NCI-H2081 treated with DMSO at 0.1 percent for 48 hours (cell line): ENCODE data around the gene TRIM38.
"Not testable (repeated sequence)": the region's sequence is repeated elsewhere in the genome, so short reads cannot be mapped to it uniquely, and the experiment has no call there.

ENCODE experiments used
- DNase-seq: peaks from one replicate; lab custom pipeline; 2025; lab: John Stamatoyannopoulos, UW

TRIM38 gene

GRCh38 chr6:25942561-25943147 lies 19.9 kb upstream of the TRIM38 start:
- peak; percentile 9 for DNase-seq

- DNase-seq = no peak
Measured at GRCh38 chr6:25943887-25944286, 18.7 kb upstream of the TRIM38 start.

GRCh38 chr6:25944688-25945574 lies 17.7 kb upstream of the TRIM38 start:
- no peak for DNase-seq

- DNase-seq = not testable (repeated sequence)
Measured at GRCh38 chr6:25945738-25946137, 16.9 kb upstream of the TRIM38 start.

GRCh38 chr6:25946631-25947030 lies 16.0 kb upstream of the TRIM38 start:
- no peak for DNase-seq

GRCh38 chr6:25947492-25947891 lies 15.1 kb upstream of the TRIM38 start:
- DNase-seq = not testable (repeated sequence)

GRCh38 chr6:25949695-25950094 lies 12.9 kb upstream of the TRIM38 start:
- DNase-seq = no peak

- no peak for DNase-seq
Measured at GRCh38 chr6:25950297-25950696, 12.3 kb upstream of the TRIM38 start.

GRCh38 chr6:25951296-25952032 lies 11.1 kb upstream of the TRIM38 start:
- no peak for DNase-seq

GRCh38 chr6:25952535-25952934 lies 10.1 kb upstream of the TRIM38 start:
- no peak for DNase-seq

GRCh38 chr6:25953733-25954132 lies 8.9 kb upstream of the TRIM38 start:
- no peak for DNase-seq

- DNase-seq = no peak
Measured at GRCh38 chr6:25954756-25955155, 7.8 kb upstream of the TRIM38 start.

- no peak for DNase-seq
Measured at GRCh38 chr6:25956226-25956625, 6.4 kb upstream of the TRIM38 start.

- no peak for DNase-seq
Measured at GRCh38 chr6:25958700-25959162, 3.9 kb upstream of the TRIM38 start.

GRCh38 chr6:25959890-25960536 lies 2.6 kb upstream of the TRIM38 start:
- no peak for DNase-seq

GRCh38 chr6:25960734-25961133 lies 1.9 kb upstream of the TRIM38 start:
- DNase-seq = no peak

GRCh38 chr6:25961619-25962148 lies 918 bp upstream of the TRIM38 start:
- DNase-seq = no peak

GRCh38 chr6:25963426-25964123 lies 973 bp downstream of the TRIM38 start:
- DNase-seq = no peak

- no peak for DNase-seq
Measured at GRCh38 chr6:25965058-25965457, 2.5 kb downstream of the TRIM38 start.

GRCh38 chr6:25966711-25967110 lies 4.1 kb downstream of the TRIM38 start:
- no peak for DNase-seq

GRCh38 chr6:25968769-25969168 lies 6.2 kb downstream of the TRIM38 start:
- no peak for DNase-seq
